ENCODE results near the gene OR5K4.
"Not testable (repeated sequence)": the region's sequence is repeated elsewhere in the genome, so short reads cannot be mapped to it uniquely, and the experiment has no call there.

OR5K4 gene

GRCh38 chr3:98371186-98371585 is 17.5 kb downstream of the OR5K4 start:
- no peak for DNase-seq (ENCODE audit: low read depth in 2 of 2)

- DNase-seq (ENCODE audit: low read depth in 2 of 2): no peak
Observed at GRCh38 chr3:98371853-98372252, 18.2 kb downstream of the OR5K4 start.

DNA sequence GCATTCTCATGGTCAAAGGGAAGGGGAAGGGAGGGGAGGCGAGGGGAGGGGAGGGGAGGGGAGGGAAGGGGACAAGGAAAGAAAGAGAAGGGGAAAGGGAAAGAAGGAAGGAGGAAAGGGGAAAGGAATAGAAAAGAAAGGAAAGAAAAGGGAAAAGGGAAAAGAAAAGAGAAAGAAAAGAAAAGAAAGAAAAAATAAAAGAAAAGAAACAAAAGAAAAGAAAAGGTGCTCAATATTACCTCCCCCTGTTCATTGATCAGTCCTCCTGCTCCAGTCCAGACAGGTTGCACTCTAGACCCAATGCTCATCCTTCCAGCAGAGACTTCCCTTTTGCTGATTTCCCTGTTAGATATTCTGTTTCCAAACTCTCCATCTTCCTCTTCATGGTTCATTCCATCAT is 18.8 kb downstream of the OR5K4 start:
- no peak for DNase-seq (ENCODE audit: low read depth in 2 of 2)

- DNase-seq (ENCODE audit: low read depth in 2 of 2): no peak
Observed at GRCh38 chr3:98376631-98377030, 23.0 kb downstream of the OR5K4 start.

- no peak for DNase-seq (ENCODE audit: low read depth in 2 of 2)
Observed at GRCh38 chr3:98388147-98388546, 34.5 kb downstream of the OR5K4 start.

GRCh38 chr3:98390366-98390765 is 36.7 kb downstream of the OR5K4 start, which contains the start of gene OR5K3:
TSS of gene OR5K3 (plus strand) at chr3:98390666. CDS start at chr3:98390666, 0 bp downstream.
- no peak for DNase-seq (ENCODE audit: low read depth in 2 of 2)

DNA sequence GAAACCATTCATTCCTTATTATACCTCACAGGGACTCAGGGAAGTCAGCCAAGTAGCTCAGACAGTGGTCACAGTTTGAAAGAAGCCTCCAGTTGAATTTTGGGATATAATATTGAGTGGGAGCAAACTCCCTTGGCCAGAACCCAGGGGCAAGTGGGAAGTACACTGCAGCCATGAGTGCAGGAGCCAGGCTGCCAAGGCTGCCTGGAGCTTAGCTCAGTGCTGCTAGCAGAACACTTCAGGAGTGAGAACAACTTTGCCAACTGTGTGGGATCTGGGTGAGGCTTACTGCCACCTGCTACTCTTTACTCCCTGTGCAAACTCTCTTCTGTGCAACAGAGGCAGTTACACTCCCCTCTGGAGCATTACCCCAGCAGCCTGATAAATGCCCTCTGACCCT is 41.4 kb downstream of the OR5K4 start:
- no peak for DNase-seq (ENCODE audit: low read depth in 2 of 2)

DNA sequence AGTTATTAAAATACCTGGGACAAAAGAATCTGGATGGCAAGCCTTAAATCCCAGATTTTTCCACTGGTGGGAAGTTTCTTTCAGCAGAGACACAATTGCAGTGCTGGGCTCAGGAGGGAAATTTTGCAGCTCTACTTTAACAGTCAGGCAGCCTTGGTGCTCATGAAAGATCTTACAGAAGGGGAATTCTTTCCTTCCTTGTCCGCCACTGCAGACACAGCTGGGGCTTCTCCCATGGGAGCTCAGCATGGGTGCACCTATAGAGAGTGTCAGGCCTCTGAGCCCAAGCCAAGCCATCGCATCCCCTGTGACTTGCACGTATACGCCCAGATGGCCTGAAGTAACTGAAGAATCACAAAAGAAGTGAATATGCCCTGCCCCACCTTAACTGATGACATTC is 42.8 kb downstream of the OR5K4 start:
- DNase-seq (ENCODE audit: low read depth in 2 of 2): not testable (repeated sequence)

DNA sequence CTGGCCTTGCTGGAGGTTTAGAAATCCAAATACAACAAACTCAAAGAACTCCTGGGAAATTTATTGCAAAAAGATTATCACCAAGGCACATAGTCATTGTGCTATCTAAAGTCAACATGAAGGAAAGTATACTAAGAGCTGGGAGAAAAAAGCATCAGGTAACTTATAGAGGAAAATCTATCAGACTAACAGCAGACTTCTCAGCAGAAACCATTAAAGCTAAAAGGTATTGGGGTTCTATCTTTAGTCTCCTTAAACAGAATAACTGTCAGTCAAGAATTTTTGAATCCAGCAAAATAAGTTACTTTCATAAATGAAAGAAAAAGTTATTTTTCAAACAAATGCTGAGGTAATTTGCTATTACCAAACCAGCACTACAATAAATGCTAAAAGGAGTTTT is 44.9 kb downstream of the OR5K4 start:
- DNase-seq (ENCODE audit: low read depth in 2 of 2): no peak

DNA sequence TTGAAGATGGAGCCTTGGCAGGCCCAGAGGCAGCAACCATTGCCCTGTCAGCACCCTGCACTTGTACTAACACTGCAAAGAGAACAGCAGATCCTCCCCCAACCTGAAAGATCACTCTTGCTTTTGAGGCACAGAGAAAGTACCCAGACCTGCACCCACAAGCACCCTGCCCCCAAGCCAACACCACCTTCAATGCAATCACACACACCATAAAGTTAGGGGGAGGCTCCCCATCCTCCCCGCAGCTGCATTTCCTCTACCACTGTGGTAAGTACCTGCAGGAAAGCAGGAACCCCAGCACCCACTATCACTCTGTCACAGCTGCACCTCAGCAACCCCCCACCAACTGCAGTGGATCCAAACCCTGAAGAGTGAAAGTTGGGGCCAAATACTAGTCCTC is 48.9 kb downstream of the OR5K4 start:
- DNase-seq (ENCODE audit: low read depth in 2 of 2): no peak

- no peak for DNase-seq (ENCODE audit: low read depth in 2 of 2)
Observed at GRCh38 chr3:98404010-98404409, 50.4 kb downstream of the OR5K4 start.

Data from stimulated activated CD4-positive, alpha-beta T cell treated with anti-CD3 and anti-CD28 coated beads, Interleukin-1b, Interleukin-23, amount 100 ng/mL, for 1 hour (primary cell).